H9 (cell line): ENCODE results near the gene MAP1S. TPM values are rescaled to one million over a fixed set of nuclear protein-coding genes. Genes with fewer than 3 reads are reported as not detected.

Experiments used
- DNase-seq: peaks from one replicate; pipeline ENCODE4 v3.0.0-alpha.2; 2017
- H2AFZ ChIP-seq: one replicate; pipeline ENCODE4 v1.6.1; 2013; ENCODE audit warnings: mild to moderate bottlenecking, low read length, control low read depth, moderate library complexity
- H2AK5ac ChIP-seq: 2 replicates; pipeline ENCODE4 v1.6.1; 2013; ENCODE audit warnings: low read length, control low read depth, mixed read lengths; ENCODE audit not compliant: insufficient read length
- H2BK120ac ChIP-seq: one replicate; pipeline ENCODE4 v1.6.1; 2013; ENCODE audit warnings: low read depth, mild to moderate bottlenecking, low read length, control low read depth, inconsistent platforms; ENCODE audit not compliant: poor library complexity, severe bottlenecking
- H2BK12ac ChIP-seq: 2 replicates; pipeline ENCODE4 v1.6.1; 2013; ENCODE audit warnings: low read length, control low read depth, mixed read lengths, low read depth; ENCODE audit not compliant: insufficient read length
- H2BK15ac ChIP-seq: 2 replicates; pipeline ENCODE4 v1.6.1; 2013; ENCODE audit warnings: low read depth, low read length, control low read depth
- H2BK20ac ChIP-seq: one replicate; pipeline ENCODE4 v1.6.1; 2013; ENCODE audit warnings: low read depth, mild to moderate bottlenecking, low read length, control low read depth, inconsistent platforms; ENCODE audit not compliant: poor library complexity, severe bottlenecking
- H2BK5ac ChIP-seq: 2 replicates; pipeline ENCODE4 v1.6.1; 2013; ENCODE audit warnings: low read length, control low read depth, mixed read lengths; ENCODE audit not compliant: insufficient read length
- H3K14ac ChIP-seq: 2 replicates; pipeline ENCODE4 v1.6.1; 2013; ENCODE audit warnings: low read length, control low read depth; ENCODE audit not compliant: insufficient read depth
- H3K18ac ChIP-seq: 2 replicates; pipeline ENCODE4 v1.6.1; 2013; ENCODE audit warnings: low read depth, mild to moderate bottlenecking, mixed read lengths, low read length, control low read depth; ENCODE audit not compliant: insufficient read length
- H3K23ac ChIP-seq: 2 replicates; pipeline ENCODE4 v1.6.1; 2013; ENCODE audit warnings: low read length, control low read depth, mixed read lengths, low read depth; ENCODE audit not compliant: insufficient read length
- H3K23me2 ChIP-seq: 2 replicates; pipeline ENCODE4 v1.6.1; 2013; ENCODE audit warnings: low read depth, mild to moderate bottlenecking, mixed read lengths, low read length, control low read depth; ENCODE audit not compliant: insufficient read length, poor library complexity, severe bottlenecking
- H3K27ac ChIP-seq: 2 replicates; pipeline ENCODE4 v1.5.1; 2013; ENCODE audit warnings: low read length, control low read depth, mixed read lengths, low read depth; ENCODE audit not compliant: insufficient read length
- H3K27me3 ChIP-seq: 2 replicates; pipeline ENCODE4 v1.6.1; 2013; ENCODE audit warnings: low read length, control low read depth, inconsistent platforms; ENCODE audit not compliant: insufficient read depth
- H3K4ac ChIP-seq: 2 replicates; pipeline ENCODE4 v1.6.1; 2013; ENCODE audit warnings: low read depth, mild to moderate bottlenecking, control low read depth, inconsistent platforms, low read length, moderate library complexity
- H3K4me1 ChIP-seq: 2 replicates; pipeline ENCODE4 v1.6.1; 2013; ENCODE audit warnings: low read length, control low read depth, inconsistent platforms; ENCODE audit not compliant: insufficient read depth
- H3K4me2 ChIP-seq: 2 replicates; pipeline ENCODE4 v1.6.1; 2013; ENCODE audit warnings: low read length, control low read depth, mixed read lengths; ENCODE audit not compliant: insufficient read length, insufficient read depth
- H3K56ac ChIP-seq: 2 replicates; pipeline ENCODE4 v1.6.1; 2013; ENCODE audit warnings: low read depth, mild to moderate bottlenecking, mixed read lengths, low read length, control low read depth; ENCODE audit not compliant: insufficient read length
- H3K79me1 ChIP-seq: 2 replicates; pipeline ENCODE4 v1.6.1; 2013; ENCODE audit warnings: low read depth, mild to moderate bottlenecking, moderate library complexity, low read length, control low read depth, inconsistent platforms; ENCODE audit not compliant: insufficient read depth, poor library complexity, severe bottlenecking
- H3K79me2 ChIP-seq: 2 replicates; pipeline ENCODE4 v1.6.1; 2013; ENCODE audit warnings: low read length, control low read depth, inconsistent platforms; ENCODE audit not compliant: insufficient read depth
- H3K9ac ChIP-seq: 2 replicates; pipeline ENCODE4 v1.6.1; 2013; ENCODE audit warnings: low read length, control low read depth, mixed read lengths; ENCODE audit not compliant: insufficient read length; ENCODE audit errors: extremely low read depth
- H3K9me3 ChIP-seq: one replicate; pipeline ENCODE4 v1.6.1; 2013; ENCODE audit warnings: low read depth, low read length, inconsistent platforms; ENCODE audit not compliant: control insufficient read depth
- H3T11ph ChIP-seq: one replicate; pipeline ENCODE4 v1.6.1; 2013; ENCODE audit warnings: mild to moderate bottlenecking, low read length, control low read depth, inconsistent platforms
- H4K20me1 ChIP-seq: one replicate; pipeline ENCODE4 v1.6.1; 2013; ENCODE audit not compliant: control insufficient read depth, insufficient read length, insufficient read depth
- H4K5ac ChIP-seq: 2 replicates; pipeline ENCODE4 v1.6.1; 2013; ENCODE audit warnings: low read depth, mild to moderate bottlenecking, mixed read lengths, low read length, control low read depth; ENCODE audit not compliant: insufficient read length
- H4K8ac ChIP-seq: replicated peaks from 2 replicates; pipeline ENCODE4 v1.6.1; 2013; ENCODE audit warnings: low read length, control low read depth, mixed read lengths, low read depth; ENCODE audit not compliant: insufficient read length
- H4K91ac ChIP-seq: 2 replicates; pipeline ENCODE4 v1.6.1; 2013; ENCODE audit warnings: low read depth, mild to moderate bottlenecking, moderate library complexity, mixed read lengths, low read length, control low read depth; ENCODE audit not compliant: insufficient read length
- H3K27ac Mint-ChIP-seq, 3 experiments: 2 replicates in 2 of 3; 3 replicates in 1 of 3; pipeline ENCODE4 v1.8.0; 2020 to 2021; ENCODE audit warnings: mixed read lengths in 3 of 3, mild to moderate bottlenecking in 1 of 3, moderate library complexity in 1 of 3
- H3K27me3 Mint-ChIP-seq: 2 replicates; pipeline ENCODE4 v1.8.0; 2021; ENCODE audit warnings: low read depth, mild to moderate bottlenecking, moderate library complexity, mixed read lengths
- H3K36me3 Mint-ChIP-seq, 3 experiments: 2 replicates in 2 of 3; 3 replicates in 1 of 3; pipeline ENCODE4 v1.8.0; 2020 to 2021; ENCODE audit warnings: low read depth in 3 of 3, mixed read lengths in 3 of 3; ENCODE audit not compliant: insufficient read depth in 1 of 3
- H3K4me1 Mint-ChIP-seq, 2 experiments: 2 replicates each; pipeline ENCODE4 v1.8.0; 2020; ENCODE audit warnings: mixed read lengths in 2 of 2
- H3K4me3 Mint-ChIP-seq, 2 experiments: 2 replicates in 1 of 2; 3 replicates in 1 of 2; pipeline ENCODE4 v1.8.0; 2020 to 2021; ENCODE audit warnings: mild to moderate bottlenecking in 2 of 2, mixed read lengths in 2 of 2, moderate library complexity in 1 of 2
- H3K9me3 Mint-ChIP-seq, 2 experiments: 2 replicates in 1 of 2; 3 replicates in 1 of 2; pipeline ENCODE4 v1.8.0; 2020; ENCODE audit warnings: mild to moderate bottlenecking in 2 of 2, mixed read lengths in 2 of 2, moderate library complexity in 1 of 2
- WGBS: extraction: QIAGEN DNeasy Blood & Tissue Kit; methylation state at CpG from one replicate; pipeline ENCODE4 v1.1.7; 2013; ENCODE audit warnings: missing lambda C conversion rate, low lambda C conversion rate, mixed read lengths; ENCODE audit not compliant: insufficient read length; ENCODE audit errors: extremely low coverage; 5-methylcytosine and 5-hydroxymethylcytosine counted together
- total RNA-seq: library from RNA; stranded (reverse); gene quantifications from 2 replicates; pipeline ENCODE4 v1.2.1, GENCODE V29; 2021
- TF ChIP-seq, protein P1 (sequence below): fragments of 200-600 bp; sonication (generic); conservative IDR thresholded peaks from 3 replicates; pipeline ENCODE4 v1.8.0; 2021; ENCODE audit warnings: antibody characterized with exemption, mild to moderate bottlenecking

MAP1S gene
- total RNA-seq, 1 experiment from 2014 or later, result 160 TPM

DNA sequence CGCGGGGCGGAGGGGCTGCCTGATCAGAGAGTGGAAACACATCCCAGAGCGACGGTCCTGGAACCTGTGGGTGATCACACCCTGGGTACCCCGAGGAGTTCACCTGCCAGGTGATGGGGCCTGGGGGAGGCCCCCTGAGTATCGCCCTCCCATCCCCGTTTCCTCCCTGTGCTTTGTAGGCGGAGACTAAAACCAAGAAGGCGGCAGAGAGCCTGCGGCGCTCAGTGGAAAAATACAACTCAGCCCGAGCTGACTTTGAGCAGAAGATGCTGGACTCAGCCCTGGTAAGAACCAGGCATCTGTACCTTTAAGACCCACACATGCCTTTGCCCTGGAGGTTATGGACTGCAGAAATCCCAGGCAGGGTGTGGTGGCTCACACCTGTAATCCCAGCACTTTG is 51.3 kb downstream of the MAP1S start:
- Histone ChIP-seq H3K23me2 (no peaks in the 10 kb centered on the region), H3K9ac (no peak overlapping the region), H4K8ac (no peak overlapping the region), H2BK15ac (no peak overlapping the region), H3K27me3 (no peaks in the 10 kb centered on the region), H3K18ac (no peak overlapping the region), H2BK5ac (no peak overlapping the region), H3K27ac (no peak overlapping the region), H2BK20ac (no peak overlapping the region), H3K4me2 (no peak overlapping the region), H2BK120ac (no peak overlapping the region), H4K5ac (no peak overlapping the region), H4K20me1 (no peaks in the 10 kb centered on the region), H2AFZ (no peak overlapping the region), H3T11ph (no peak overlapping the region), H2AK5ac (no peak overlapping the region), H3K14ac (no peak overlapping the region), H3K79me1 (no peaks in the 10 kb centered on the region), H3K23ac (no peak overlapping the region), H3K4me1 (no peaks in the 10 kb centered on the region), H4K91ac (no peak overlapping the region), H2BK12ac (no peak overlapping the region), H3K4ac (no peak overlapping the region), H3K9me3 (no peaks in the 10 kb centered on the region), H3K56ac (no peak overlapping the region), H3K79me2 (no peaks in the 10 kb centered on the region)
- no peak overlapping the region for H3K4me3 Mint-ChIP-seq
- H3K27me3 Mint-ChIP-seq, result no peaks in the 10 kb centered on the region
- TF ChIP-seq, protein P1, sequence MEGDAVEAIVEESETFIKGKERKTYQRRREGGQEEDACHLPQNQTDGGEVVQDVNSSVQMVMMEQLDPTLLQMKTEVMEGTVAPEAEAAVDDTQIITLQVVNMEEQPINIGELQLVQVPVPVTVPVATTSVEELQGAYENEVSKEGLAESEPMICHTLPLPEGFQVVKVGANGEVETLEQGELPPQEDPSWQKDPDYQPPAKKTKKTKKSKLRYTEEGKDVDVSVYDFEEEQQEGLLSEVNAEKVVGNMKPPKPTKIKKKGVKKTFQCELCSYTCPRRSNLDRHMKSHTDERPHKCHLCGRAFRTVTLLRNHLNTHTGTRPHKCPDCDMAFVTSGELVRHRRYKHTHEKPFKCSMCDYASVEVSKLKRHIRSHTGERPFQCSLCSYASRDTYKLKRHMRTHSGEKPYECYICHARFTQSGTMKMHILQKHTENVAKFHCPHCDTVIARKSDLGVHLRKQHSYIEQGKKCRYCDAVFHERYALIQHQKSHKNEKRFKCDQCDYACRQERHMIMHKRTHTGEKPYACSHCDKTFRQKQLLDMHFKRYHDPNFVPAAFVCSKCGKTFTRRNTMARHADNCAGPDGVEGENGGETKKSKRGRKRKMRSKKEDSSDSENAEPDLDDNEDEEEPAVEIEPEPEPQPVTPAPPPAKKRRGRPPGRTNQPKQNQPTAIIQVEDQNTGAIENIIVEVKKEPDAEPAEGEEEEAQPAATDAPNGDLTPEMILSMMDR, result no peak
- peaks cover 5 to 12% of the 10 kb centered on the region in 2 experiments for H3K4me1 Mint-ChIP-seq
- DNase-seq, result no peak
- no CpG with 5 or more reads among the region's 13 CpGs for WGBS
- H3K36me3 Mint-ChIP-seq, result peaks cover 2 to 25% (median 10%) of the 10 kb centered on the region in 3 experiments
- H3K9me3 Mint-ChIP-seq, result no peaks in the 10 kb centered on the region; a peak in 1 of 5 replicates
- H3K27ac Mint-ChIP-seq, result no peak overlapping the region
